Smooth muscle cell (in vitro differentiated cells): ENCODE results near the gene ZNF148. TPM values are rescaled to one million over a fixed set of nuclear protein-coding genes. Genes with fewer than 3 reads are reported as not detected.

Source experiments
- DNase-seq: peaks from one replicate; lab custom pipeline; 2025; ENCODE audit not compliant: unreplicated experiment; lab: John Stamatoyannopoulos, UW
- H2AFZ ChIP-seq: fragments of 200-600 bp; sonication (generic); 2 replicates; pipeline ENCODE4 v1.6.0; 2016; ENCODE audit warnings: antibody characterized with exemption, low read depth, mild to moderate bottlenecking
- H3F3A ChIP-seq: fragments of 200-600 bp; sonication (generic); 2 replicates; pipeline ENCODE4 v1.6.0; 2017; ENCODE audit warnings: antibody characterized with exemption, low read depth
- H3K27ac ChIP-seq: fragments of 200-600 bp; sonication (generic); 2 replicates; pipeline ENCODE4 v1.5.1; 2016; ENCODE audit warnings: low read depth, mild to moderate bottlenecking
- H3K27me3 ChIP-seq: fragments of 200-600 bp; sonication (generic); 2 replicates; pipeline ENCODE4 v1.6.1; 2016; ENCODE audit warnings: low read depth, mild to moderate bottlenecking
- H3K36me3 ChIP-seq: fragments of 200-600 bp; sonication (generic); 2 replicates; pipeline ENCODE4 v1.5.1; 2016; ENCODE audit warnings: low read depth
- H3K4me1 ChIP-seq: fragments of 200-600 bp; sonication (generic); 2 replicates; pipeline ENCODE4 v1.5.1; 2016; ENCODE audit warnings: low read depth
- H3K4me2 ChIP-seq: fragments of 200-600 bp; sonication (generic); 2 replicates; pipeline ENCODE4 v1.6.0; 2016; ENCODE audit warnings: mild to moderate bottlenecking
- H3K4me3 ChIP-seq: fragments of 200-600 bp; sonication (generic); 2 replicates; pipeline ENCODE4 v1.5.1; 2016; ENCODE audit warnings: mild to moderate bottlenecking
- H3K79me2 ChIP-seq: fragments of 200-600 bp; sonication (generic); 2 replicates; pipeline ENCODE4 v1.6.0; 2016; ENCODE audit warnings: low read depth, mild to moderate bottlenecking
- H3K9ac ChIP-seq: fragments of 200-600 bp; sonication (generic); 2 replicates; pipeline ENCODE4 v1.6.0; 2016; ENCODE audit warnings: low read depth
- H3K9me3 ChIP-seq: fragments of 200-600 bp; sonication (generic); replicated peaks from 2 replicates; pipeline ENCODE4 v1.5.1; 2016; ENCODE audit warnings: low read depth
- H4K20me1 ChIP-seq: fragments of 200-600 bp; sonication (generic); 2 replicates; pipeline ENCODE4 v1.6.0; 2016; ENCODE audit warnings: low read depth
- CTCF ChIP-seq: fragments of 200-600 bp; sonication (generic); IDR thresholded peaks from 2 replicates; pipeline ENCODE4 v1.5.1; 2017; ENCODE audit warnings: borderline replicate concordance, mild to moderate bottlenecking, antibody characterized with exemption; ENCODE audit not compliant: insufficient read depth, poor library complexity, severe bottlenecking
- WGBS: methylation state at CpG from one replicate; pipeline ENCODE4 v1.1.7; 2016; ENCODE audit warnings: low lambda C conversion rate; 5-methylcytosine and 5-hydroxymethylcytosine counted together
- polyA plus RNA-seq: library from polyadenylated mRNA; unstranded; fragments of >200 nt; fragmentation: Nextera tagmentation; extraction: Ambion mirVana; gene quantifications from 2 replicates; pipeline ENCODE4 v1.2.1, GENCODE V29; 2016
- total RNA-seq: library from RNA; depleted of rRNA; stranded (reverse); fragments of >200 nt; gene quantifications from 2 replicates; pipeline ENCODE4 v1.2.3, GENCODE V29; 2014

The ZNF148 gene
- total and polyA plus RNA-seq, 2 experiments from 2014 or later: 23.6 to 27.7 TPM

- Histone ChIP-seq H4K20me1 (peaks cover 27% of the 10 kb centered on the region), H3F3A (no peaks in the 10 kb centered on the region), H3K9me3 (no peaks in the 10 kb centered on the region), H3K9ac (no peak overlapping the region), H3K79me2 (peaks cover 33% of the 10 kb centered on the region), H3K27me3 (no peaks in the 10 kb centered on the region), H3K4me1 (peaks cover 19% of the 10 kb centered on the region), H3K27ac (no peak overlapping the region), H3K36me3 (no peaks in the 10 kb centered on the region), H3K4me2 (no peak overlapping the region), H3K4me3 (no peak overlapping the region), H2AFZ (no peak overlapping the region)
- 91% methylated on average over 2 of the region's 2 CpGs for WGBS
- no peak for TF ChIP-seq CTCF
- no peak for DNase-seq
Observed at GRCh38 chr3:125319765-125320164, 55.4 kb downstream of the ZNF148 start.

GRCh38 chr3:125318871-125319270, 56.3 kb downstream of the ZNF148 start:
- Histone ChIP-seq H3K4me3 (no peak overlapping the region), H3K36me3 (no peaks in the 10 kb centered on the region), H3K27me3 (no peaks in the 10 kb centered on the region), H3K9ac (no peak overlapping the region), H3F3A (no peaks in the 10 kb centered on the region), H3K9me3 (peaks cover 3% of the 10 kb centered on the region), H3K4me1 (peaks cover 19% of the 10 kb centered on the region), H4K20me1 (peaks cover 22% of the 10 kb centered on the region), H3K79me2 (peaks cover 34% of the 10 kb centered on the region), H3K27ac (no peak overlapping the region), H3K4me2 (no peak overlapping the region), H2AFZ (no peak overlapping the region)
- no peak for DNase-seq
- 78% methylated on average over 4 of the region's 4 CpGs for WGBS
- no peak for TF ChIP-seq CTCF

GRCh38 chr3:125318167-125318865, 56.8 kb downstream of the ZNF148 start:
- Histone ChIP-seq H3K9ac (no peak overlapping the region), H3K79me2 (peaks cover 37% of the 10 kb centered on the region), H3K9me3 (peaks cover 3% of the 10 kb centered on the region), H3K4me2 (no peak overlapping the region), H3K4me1 (peaks cover 19% of the 10 kb centered on the region), H3K4me3 (no peak overlapping the region), H3F3A (no peaks in the 10 kb centered on the region), H3K36me3 (peaks cover 4% of the 10 kb centered on the region), H3K27me3 (no peaks in the 10 kb centered on the region), H4K20me1 (peaks cover 21% of the 10 kb centered on the region), H2AFZ (no peak overlapping the region), H3K27ac (peak overlapping the region; percentile 63)
- no peak for TF ChIP-seq CTCF
- DNase-seq: no peak
- 85% methylated on average over 4 of the region's 4 CpGs for WGBS

- Histone ChIP-seq H3K79me2 (peaks cover 39% of the 10 kb centered on the region), H3K36me3 (peaks cover 7% of the 10 kb centered on the region), H4K20me1 (peaks cover 18% of the 10 kb centered on the region), H3K4me3 (no peak overlapping the region), H3K9ac (no peak overlapping the region), H3K4me2 (no peak overlapping the region), H3K27me3 (no peaks in the 10 kb centered on the region), H3K4me1 (peaks cover 19% of the 10 kb centered on the region), H3F3A (no peaks in the 10 kb centered on the region), H2AFZ (no peak overlapping the region), H3K9me3 (peaks cover 3% of the 10 kb centered on the region), H3K27ac (peak overlapping the region; percentile 63)
- WGBS: 73% methylated on average over 1 of the region's 1 CpG
- TF ChIP-seq CTCF: no peak
- DNase-seq: no peak
Observed at GRCh38 chr3:125317761-125318160, 57.4 kb downstream of the ZNF148 start.
